Measurements from ENCODE around the gene TSR2.

Gene TSR2

GRCh38 chrX:54416965-54417364 lies 23.2 kb upstream of the TSR2 start:
- no peak overlapping the region for H3K4me3 ChIP-seq (ENCODE audit: control insufficient read depth, low read depth, low read length)
- DNase-seq (ENCODE audit: low read depth), result no peak
- no peak for TF ChIP-seq CTCF (conservative IDR thresholded peaks at IDR 0.05; ENCODE audit: control insufficient read depth, insufficient read depth, low read depth, low read length)

GRCh38 chrX:54419559-54420302 lies 20.5 kb upstream of the TSR2 start:
- no peak overlapping the region for H3K4me3 ChIP-seq (ENCODE audit: control insufficient read depth, low read depth, low read length)
- no peak for DNase-seq (ENCODE audit: low read depth)
- no peak for TF ChIP-seq CTCF (conservative IDR thresholded peaks at IDR 0.05; ENCODE audit: control insufficient read depth, insufficient read depth, low read depth, low read length)

GRCh38 chrX:54422168-54422567 lies 18.0 kb upstream of the TSR2 start:
- no peak for TF ChIP-seq CTCF (conservative IDR thresholded peaks at IDR 0.05; ENCODE audit: control insufficient read depth, insufficient read depth, low read depth, low read length)
- H3K4me3 ChIP-seq (ENCODE audit: control insufficient read depth, low read depth, low read length), result no peak overlapping the region
- DNase-seq (ENCODE audit: low read depth), result no peak

GRCh38 chrX:54423161-54423888 lies 16.9 kb upstream of the TSR2 start:
- TF ChIP-seq CTCF (conservative IDR thresholded peaks at IDR 0.05; ENCODE audit: control insufficient read depth, insufficient read depth, low read depth, low read length), result no peak
- H3K4me3 ChIP-seq (ENCODE audit: control insufficient read depth, low read depth, low read length), result no peak overlapping the region
- no peak for DNase-seq (ENCODE audit: low read depth)

- TF ChIP-seq CTCF (conservative IDR thresholded peaks at IDR 0.05; ENCODE audit: control insufficient read depth, insufficient read depth, low read depth, low read length), result no peak
- DNase-seq (ENCODE audit: low read depth), result no peak
- H3K4me3 ChIP-seq (ENCODE audit: control insufficient read depth, low read depth, low read length), result no peak overlapping the region
Measured at GRCh38 chrX:54427837-54428424, 12.3 kb upstream of the TSR2 start.

- no peak for DNase-seq (ENCODE audit: low read depth)
- TF ChIP-seq CTCF (conservative IDR thresholded peaks at IDR 0.05; ENCODE audit: control insufficient read depth, insufficient read depth, low read depth, low read length), result no peak
- no peak overlapping the region for H3K4me3 ChIP-seq (ENCODE audit: control insufficient read depth, low read depth, low read length)
Measured at GRCh38 chrX:54430519-54430918, 9.7 kb upstream of the TSR2 start.
